GM19463 (cell line): Measurements from ENCODE around the gene CCBE1.
A peak's percentile ranks its signal among the peaks of the same experiment; 100 is the strongest.

Source experiments
- ATAC-seq: cut with Tn5 transposase; IDR thresholded peaks from one replicate; pipeline ENCODE4 v1.9.1; 2021; ENCODE audit warnings: mild to moderate bottlenecking, moderate library complexity; ENCODE audit not compliant: unreplicated experiment

Gene CCBE1

DNA sequence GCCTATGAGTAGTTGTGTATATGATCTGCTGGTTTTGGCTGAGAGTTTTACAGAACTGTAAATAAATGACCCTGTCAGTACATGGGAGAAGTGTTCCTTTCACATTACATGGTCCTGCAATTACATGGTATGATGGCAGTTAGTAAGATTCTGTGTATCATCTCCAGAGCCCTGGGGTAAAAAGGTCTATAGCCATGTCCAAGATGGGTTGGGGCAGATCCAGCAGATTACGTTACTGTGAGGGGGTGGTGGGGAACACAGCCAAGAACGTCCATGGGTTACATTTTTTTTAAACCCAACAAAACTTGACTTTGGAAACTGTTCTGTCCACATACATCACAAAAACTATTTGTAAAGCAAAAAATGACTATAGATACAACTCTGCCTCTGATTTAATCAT is 274.0 kb downstream of the CCBE1 start:
- no peak for ATAC-seq

DNA sequence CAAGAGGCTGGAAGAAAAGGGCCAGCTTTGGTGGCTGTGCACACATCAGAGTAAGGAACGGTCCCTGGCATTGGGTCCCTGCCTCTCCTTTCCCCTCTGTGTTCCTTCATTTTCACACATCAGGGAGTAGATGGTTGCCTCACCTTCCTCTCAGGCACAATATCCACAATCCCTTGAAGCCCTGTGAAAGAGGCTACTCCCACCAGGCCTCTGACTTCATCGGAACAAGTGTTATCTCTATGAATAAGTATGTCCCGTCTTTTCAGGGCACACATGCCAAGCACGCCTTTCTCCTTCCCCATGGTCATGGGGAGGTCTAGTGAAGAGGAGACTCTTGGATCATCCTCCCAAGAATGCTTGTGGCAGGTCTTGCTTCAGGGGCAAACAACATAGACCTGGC is 277.0 kb downstream of the CCBE1 start:
- no peak for ATAC-seq

DNA sequence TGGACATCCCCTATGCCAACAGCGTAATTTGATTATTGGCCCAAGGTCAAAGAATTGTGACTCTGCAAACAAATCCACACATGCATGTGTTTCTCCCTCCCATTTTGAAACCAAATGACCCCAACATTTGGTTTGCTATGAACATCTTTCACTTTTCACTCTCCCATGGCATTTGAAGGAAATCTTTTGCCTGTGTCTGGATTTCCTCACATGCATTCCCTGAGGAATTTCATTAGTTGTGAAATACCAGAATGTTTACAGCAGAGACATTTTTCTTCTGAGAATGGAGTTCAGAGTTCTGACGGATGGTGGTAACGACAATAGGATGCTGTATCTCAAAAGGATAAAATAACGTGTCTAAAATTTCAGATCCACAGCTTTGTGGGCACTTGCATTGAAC is 277.8 kb downstream of the CCBE1 start:
- no peak for ATAC-seq

DNA sequence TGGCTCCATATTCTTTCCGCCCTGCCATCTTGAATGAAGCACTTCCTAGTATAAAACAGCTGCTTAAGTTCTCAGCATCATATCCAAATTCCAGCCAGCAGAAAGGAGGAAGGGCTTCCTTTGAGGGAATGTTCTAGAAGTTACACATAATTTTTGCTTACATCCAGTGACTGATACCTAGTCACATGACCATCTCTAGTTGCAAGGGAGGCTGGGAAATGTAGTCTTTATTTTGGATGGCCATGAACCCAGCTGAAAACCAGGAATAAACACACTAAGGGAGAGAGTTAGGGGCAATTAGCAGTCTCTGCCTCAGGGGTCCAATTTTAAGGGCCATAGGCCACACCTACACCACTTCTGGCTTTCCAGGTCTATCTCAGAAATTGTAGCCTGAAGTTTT is 280.4 kb downstream of the CCBE1 start:
- no peak for ATAC-seq

DNA sequence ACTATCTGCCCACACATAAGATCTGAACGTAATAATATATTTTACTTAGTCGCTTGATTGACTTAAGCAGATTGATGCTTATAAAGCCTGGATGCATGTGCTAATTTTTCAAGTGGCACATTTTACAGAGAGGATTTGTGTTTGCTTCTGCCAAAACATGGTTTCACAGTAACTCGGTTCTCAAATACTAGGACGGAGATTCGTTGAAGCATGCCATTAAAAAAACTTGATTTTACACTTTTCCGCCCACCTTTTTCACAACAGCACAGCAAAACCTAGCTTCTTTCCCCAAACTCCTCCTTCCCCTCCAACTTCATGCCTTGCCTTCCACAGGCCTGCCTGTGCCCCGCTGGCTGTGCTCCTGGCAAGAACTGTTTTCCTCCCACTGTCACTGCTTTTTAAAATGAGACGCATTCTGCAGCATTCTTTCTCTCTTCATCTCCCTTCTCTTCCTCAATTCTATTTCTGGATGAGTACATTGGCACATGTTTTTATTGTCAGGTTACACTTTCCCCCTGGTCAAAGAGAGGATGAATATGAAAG is 283.0 kb downstream of the CCBE1 start:
- no peak for ATAC-seq

DNA sequence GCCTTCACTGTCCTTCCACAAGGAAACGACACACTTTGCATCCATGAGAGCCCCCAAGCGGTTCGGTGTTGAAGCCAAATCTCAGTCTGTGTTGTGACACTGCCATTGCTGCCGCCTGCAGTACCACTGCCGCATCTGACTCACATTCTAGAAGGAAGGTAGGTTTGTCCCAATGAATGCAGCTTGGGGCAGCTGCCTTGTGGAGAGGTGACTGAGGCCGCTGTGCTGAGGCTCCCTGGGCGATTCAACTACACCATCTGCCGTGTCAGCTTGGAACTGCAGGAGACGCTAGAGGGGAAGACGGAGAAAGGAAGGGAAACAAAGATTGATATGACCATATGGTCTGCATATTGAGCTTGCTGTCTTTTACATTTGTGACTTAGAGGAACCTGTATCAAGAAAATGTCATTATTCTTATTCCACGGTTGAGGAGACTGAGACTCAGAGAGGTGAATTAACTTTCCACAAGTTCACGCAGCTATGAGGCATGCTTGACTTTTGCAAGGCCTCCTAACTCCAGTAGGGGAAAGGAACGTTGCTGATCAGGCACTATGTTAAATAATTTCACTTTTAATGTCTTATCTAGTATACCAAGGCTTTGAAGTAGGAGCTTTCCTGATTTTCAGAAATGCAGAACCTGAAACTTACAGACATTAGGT is 294.7 kb downstream of the CCBE1 start:
- peak; percentile 97 for ATAC-seq

DNA sequence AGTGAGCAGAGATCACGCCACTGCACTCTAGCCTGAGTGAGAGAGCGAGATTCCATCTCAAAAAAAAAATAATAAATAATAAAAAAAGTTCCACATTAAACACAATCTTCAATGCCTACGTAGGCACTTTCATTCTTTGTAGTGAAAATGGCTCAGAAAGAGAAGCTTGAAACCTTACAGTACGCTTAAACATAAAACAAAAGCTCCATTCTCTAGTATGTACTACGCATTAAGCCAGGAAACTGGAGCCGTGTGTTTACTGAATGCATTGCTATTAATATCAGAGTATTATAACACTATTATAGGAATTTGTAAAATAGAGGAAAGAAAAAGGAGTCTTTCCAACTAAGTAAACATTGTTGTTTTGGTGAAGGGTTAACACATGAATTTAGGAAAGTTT is 296.8 kb downstream of the CCBE1 start:
- no peak for ATAC-seq

DNA sequence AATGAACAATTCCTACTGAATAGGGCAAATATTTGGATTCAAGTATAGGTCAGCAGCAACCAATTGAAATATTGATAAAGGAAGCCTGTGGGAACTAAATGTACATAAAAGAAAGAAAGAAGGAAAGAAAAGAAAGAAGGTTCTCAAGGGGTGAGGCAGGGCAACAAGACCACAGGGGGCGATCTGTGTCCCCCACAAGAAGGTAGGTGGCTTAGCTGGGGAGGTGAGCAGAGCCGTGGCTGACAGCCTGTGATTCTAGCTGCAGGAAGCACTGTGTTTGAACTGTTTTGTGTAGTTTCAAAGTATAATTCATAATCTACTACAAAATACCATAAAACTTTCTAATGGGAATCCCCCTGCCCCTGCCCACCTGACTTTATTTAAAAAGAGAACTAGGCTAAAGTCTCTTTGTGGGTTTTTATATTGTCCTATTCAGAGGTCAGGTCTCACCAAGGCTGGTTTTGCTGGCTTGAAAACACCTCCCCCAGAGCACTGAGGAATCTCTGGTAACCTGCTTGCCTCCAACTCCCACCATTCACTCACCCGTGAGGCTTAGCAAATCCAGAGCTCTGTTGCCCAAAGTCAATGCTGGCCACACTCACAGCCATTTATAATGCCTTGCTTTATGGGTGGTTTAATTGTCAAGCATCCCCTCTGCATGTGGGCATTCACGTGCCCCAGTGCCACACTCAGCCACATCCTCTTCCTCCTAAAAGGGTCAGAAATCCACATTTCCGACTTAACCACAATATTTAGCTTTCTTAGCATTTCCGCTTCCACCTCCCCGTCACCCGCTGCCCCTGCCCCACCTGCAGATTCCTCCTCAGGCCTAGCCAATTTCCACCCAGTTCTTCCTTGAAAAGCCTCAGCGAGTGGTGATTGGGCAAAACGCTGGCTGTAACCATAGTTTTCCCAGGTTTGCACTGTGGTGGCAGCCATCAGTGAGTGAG is 301.7 kb downstream of the CCBE1 start:
- ATAC-seq, result no peak

DNA sequence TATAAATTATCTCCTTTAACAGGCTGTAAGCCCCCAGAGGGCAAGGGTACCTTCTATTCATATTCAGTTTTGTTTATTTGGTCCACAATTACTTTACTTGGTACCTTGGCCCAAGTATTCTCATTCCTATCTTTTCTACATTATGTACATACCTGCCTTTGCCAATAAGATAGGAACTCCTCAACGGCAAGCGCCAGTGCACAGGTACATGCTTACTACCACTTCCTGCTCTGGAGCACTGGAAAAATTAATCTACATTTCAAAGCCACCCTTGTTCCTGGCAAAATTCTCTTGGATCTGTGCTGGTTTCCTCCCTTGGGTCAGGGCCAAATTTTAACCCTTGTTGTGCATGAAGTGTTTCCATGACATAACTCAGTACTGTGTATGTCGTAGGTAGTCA is 303.8 kb downstream of the CCBE1 start:
- ATAC-seq, result no peak

DNA sequence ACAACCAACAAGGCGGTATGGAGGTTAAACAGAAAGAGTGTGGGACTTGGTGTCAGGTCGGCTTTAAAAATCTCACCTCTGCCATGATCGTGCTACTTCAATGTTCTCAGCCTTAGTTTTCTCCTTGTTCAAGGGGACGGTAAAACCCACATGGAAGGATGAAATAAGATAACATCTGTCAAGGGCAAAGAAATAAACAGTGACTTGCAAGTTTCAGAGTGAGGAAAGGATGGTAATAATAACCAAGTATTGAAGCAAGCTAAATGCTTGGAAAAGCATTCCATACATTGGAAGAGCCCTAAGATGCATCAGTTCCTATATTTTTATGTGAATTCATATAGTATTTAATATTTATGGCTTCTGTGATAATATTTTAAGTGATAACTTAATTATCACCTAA is 308.4 kb downstream of the CCBE1 start:
- ATAC-seq, result no peak

DNA sequence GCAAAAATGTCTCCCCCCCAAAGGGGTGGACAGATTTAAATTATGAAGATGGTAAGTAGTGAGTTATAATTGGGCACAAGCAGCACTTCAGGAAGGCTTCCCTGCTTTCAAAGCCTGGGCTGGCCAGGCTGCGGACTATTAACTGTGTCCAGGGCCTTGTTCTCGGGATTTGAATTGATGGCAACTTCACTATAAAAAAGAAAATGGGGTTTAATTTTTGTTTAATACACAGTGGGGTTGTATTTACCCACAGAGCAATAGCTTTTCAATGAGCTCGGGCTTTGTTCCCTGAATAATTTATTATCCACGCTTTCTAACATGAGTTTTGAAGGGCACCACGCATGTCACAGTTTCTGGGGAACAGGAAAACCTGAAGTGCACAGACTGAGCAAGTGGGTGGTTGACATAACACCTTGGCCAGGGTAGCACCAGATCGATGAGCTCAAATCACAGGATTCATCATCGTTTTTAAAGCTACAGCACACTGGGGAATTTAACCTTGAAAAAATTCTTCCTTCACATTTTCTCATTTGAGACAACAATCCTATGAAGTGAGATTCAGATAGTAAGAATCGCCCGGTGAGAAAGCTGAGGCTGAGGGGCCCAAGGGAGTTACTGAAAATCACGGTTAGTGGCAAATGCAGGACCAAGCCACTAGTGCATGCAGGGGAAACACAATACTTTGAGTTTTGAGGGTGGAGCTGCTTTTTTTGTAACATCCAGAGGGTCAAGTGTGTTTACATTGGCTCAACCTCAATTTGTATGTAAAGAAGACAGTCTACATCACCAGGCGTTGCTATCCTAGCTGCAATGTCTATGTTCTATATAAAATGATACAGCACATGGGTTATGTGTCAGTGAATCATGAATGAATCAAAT is 309.3 kb downstream of the CCBE1 start:
- ATAC-seq, result no peak

DNA sequence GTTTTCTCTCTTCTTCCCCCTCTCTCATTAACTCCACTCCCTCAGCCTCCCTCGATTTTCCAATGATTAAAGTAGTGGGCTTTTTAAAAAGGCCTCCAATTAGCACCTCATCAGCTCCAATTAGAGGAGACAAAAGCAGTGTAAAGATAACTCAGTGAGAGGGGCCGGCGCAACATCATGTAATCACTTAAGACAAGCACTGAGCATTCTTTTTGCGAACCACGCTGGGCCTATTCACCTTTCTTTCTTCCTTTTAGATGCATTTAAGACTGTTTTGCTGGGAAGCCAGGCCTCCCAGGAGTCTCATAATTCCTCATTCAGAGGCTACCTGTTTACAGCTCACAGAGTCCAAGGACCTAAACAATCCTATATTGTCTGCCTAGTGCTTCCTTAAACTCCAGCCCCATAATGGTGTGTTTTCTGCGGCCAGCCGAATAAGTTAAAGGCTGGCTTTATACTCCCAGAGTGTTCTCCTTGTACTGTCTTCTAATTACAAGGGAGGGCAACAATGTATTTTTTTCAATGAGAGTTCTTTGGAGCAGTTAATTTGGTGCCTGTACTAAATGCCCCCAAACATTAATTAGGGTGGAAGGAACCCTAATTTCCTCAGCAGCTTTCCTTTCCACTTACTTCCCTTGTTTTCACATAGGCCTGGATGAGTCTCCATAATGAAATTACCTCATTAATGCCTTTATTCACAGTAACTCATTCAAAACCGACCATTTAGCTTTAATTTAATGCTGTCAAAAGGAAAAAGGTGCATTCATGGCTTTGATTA is 310.1 kb downstream of the CCBE1 start:
- ATAC-seq, result no peak

DNA sequence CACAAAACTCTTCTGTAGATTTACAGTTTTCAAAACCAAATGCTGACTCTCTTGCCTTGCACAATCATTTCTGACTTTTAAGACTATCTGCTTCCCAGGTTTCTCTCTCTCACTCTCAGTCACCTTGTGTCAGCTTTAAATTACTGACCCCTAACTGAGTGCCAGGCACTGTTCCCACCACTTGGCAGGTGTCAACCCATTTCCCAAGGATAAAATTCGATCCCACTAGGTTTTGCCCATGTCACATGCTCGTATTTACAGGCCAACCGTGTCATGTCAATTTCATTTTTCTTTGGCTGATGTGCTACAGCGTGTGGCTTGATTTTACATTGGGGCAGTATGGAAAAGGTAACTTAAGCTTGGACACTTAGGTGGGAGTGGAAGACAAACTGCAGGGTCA is 312.0 kb downstream of the CCBE1 start:
- no peak for ATAC-seq

DNA sequence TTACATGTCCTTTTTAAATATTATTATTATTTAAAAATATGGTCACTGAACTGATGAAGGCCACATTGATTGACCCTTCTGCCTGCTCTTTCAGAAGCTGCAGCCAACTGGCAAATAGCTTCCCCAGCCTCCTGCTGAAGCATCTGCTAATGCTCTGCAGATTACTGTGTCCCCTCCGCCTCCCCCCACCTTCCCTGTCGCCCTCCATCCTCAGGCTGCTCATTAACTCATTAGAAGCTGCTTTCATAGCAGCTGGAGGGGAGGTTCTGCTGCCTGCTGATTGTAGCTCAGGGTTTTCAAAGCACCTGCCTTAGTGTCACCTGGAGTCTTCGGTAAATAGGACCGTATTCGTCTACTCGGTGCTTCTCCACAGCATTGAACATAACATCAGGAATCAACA is 313.4 kb downstream of the CCBE1 start:
- no peak for ATAC-seq

DNA sequence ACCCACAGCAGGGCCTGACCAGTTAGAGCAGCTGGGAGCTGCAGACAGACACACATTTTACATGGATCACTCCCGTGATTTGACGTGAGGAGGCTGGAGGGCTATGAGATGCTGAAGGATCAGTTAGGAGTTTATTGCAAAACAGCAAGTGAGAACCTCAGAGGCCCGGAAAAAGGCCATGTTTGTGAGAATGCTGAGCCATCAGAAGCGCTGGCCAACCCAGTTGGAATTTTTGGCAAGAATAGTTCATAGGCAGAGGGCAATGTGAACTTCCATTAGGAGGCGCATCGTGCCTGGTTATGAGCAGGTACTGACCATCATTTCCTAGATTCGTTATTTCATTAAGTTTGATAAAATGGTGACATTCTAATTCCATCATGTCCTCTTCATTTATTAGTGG is 314.8 kb downstream of the CCBE1 start:
- no peak for ATAC-seq

DNA sequence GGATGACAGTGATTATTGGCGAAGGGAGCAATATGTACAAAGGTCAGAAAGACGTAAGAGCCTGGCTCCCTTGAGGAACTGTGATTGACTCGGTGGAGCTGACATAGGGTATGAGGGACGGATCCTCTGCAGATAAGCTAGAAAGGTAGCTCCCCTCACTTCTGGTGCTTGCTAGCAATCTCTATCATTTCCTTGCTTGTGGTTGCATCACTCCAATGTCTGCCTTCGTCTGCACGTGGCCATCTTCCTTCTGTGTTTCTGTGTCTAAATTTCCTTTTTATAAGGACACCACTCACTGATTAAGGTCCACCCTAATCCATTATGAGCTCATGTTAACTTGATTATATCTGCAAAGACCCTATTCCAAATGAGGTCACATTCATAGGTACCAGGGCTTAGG is 315.3 kb downstream of the CCBE1 start:
- no peak for ATAC-seq
